GM23338 (cell line): ENCODE data around the gene TEN1. TPM values are rescaled to one million over a fixed set of nuclear protein-coding genes. Genes with fewer than 3 reads are reported as not detected.

Source experiments
- ATAC-seq: fragments of 200-7000 bp; cut with Tn5 transposase; 3 replicates; pipeline ENCODE4 v1.9.1; 2020
- DNase-seq: peaks from one replicate; pipeline ENCODE4 v3.0.0-alpha.2; 2015; ENCODE audit warnings: low spot score
- H2AFZ ChIP-seq: fragments of 200-600 bp; sonication (generic); 2 replicates; pipeline ENCODE4 v1.8.0; 2016; ENCODE audit warnings: antibody characterized with exemption, mild to moderate bottlenecking, moderate library complexity
- H3F3A ChIP-seq: fragments of 200-600 bp; sonication (generic); replicated peaks from 2 replicates; pipeline ENCODE4 v1.8.0; 2017; ENCODE audit warnings: antibody characterized with exemption, mixed run types, low read depth
- H3K27ac ChIP-seq: fragments of 200-600 bp; sonication (generic); 2 replicates; pipeline ENCODE4 v1.6.1; 2016; ENCODE audit warnings: low read depth
- H3K27me3 ChIP-seq: fragments of 200-600 bp; sonication (generic); 2 replicates; pipeline ENCODE4 v1.8.0; 2016; ENCODE audit warnings: mild to moderate bottlenecking, mixed run types, moderate library complexity; ENCODE audit not compliant: insufficient read depth
- H3K36me3 ChIP-seq: fragments of 200-600 bp; sonication (generic); 2 replicates; pipeline ENCODE4 v1.8.0; 2016; ENCODE audit warnings: mild to moderate bottlenecking; ENCODE audit not compliant: insufficient read depth
- H3K4me1 ChIP-seq: fragments of 200-600 bp; sonication (generic); 2 replicates; pipeline ENCODE4 v1.8.0; 2016; ENCODE audit warnings: mild to moderate bottlenecking, moderate library complexity; ENCODE audit not compliant: insufficient read depth
- H3K4me2 ChIP-seq: fragments of 200-600 bp; sonication (generic); 2 replicates; pipeline ENCODE4 v1.7.1; 2017; ENCODE audit warnings: mixed run types
- H3K4me3 ChIP-seq: fragments of 200-600 bp; sonication (generic); 2 replicates; pipeline ENCODE4 v1.6.1; 2016; ENCODE audit warnings: mixed run types
- H3K79me2 ChIP-seq: fragments of 200-600 bp; sonication (generic); replicated peaks from 2 replicates; pipeline ENCODE4 v1.8.0; 2017; ENCODE audit warnings: mild to moderate bottlenecking; ENCODE audit not compliant: insufficient read depth
- H3K9me2 ChIP-seq: fragments of 200-600 bp; sonication (generic); 2 replicates; pipeline ENCODE4 v1.8.0; 2017; ENCODE audit not compliant: insufficient read depth
- H4K20me1 ChIP-seq: fragments of 200-600 bp; sonication (generic); replicated peaks from 2 replicates; pipeline ENCODE4 v1.8.0; 2017; ENCODE audit warnings: mild to moderate bottlenecking; ENCODE audit not compliant: insufficient read depth
- H3K27ac Mint-ChIP-seq: 2 replicates; pipeline ENCODE4 v1.8.0; 2020; ENCODE audit warnings: inconsistent platforms, mild to moderate bottlenecking, moderate library complexity, mixed read lengths
- H3K27me3 Mint-ChIP-seq: 3 replicates; pipeline ENCODE4 v1.8.0; 2022; ENCODE audit warnings: low read depth, mild to moderate bottlenecking, moderate library complexity, mixed read lengths, inconsistent platforms; ENCODE audit not compliant: insufficient read depth, poor library complexity
- H3K36me3 Mint-ChIP-seq: 3 replicates; pipeline ENCODE4 v1.8.0; 2021; ENCODE audit warnings: low read depth, mild to moderate bottlenecking, inconsistent platforms, moderate library complexity, mixed read lengths
- H3K4me1 Mint-ChIP-seq: 3 replicates; pipeline ENCODE4 v1.8.0; 2020; ENCODE audit warnings: mild to moderate bottlenecking, inconsistent platforms, mixed read lengths
- H3K4me3 Mint-ChIP-seq: 3 replicates; pipeline ENCODE4 v1.8.0; 2021; ENCODE audit warnings: moderate library complexity, mild to moderate bottlenecking, inconsistent platforms, mixed read lengths
- H3K9me3 Mint-ChIP-seq: 3 replicates; pipeline ENCODE4 v1.8.0; 2020; ENCODE audit warnings: moderate library complexity, mild to moderate bottlenecking, inconsistent platforms, mixed read lengths
- CREB1 ChIP-seq: fragments of 250-450 bp; sonication (Bioruptor Pico); IDR thresholded peaks from 2 replicates; pipeline ENCODE4 v1.5.0; 2020; ENCODE audit warnings: low read depth, mild to moderate bottlenecking, moderate library complexity
- ETS1 ChIP-seq: IDR thresholded peaks from 2 replicates; pipeline ENCODE4 v1.6.1; 2016; ENCODE audit warnings: antibody characterized with exemption
- EZH2phosphoT487 ChIP-seq: fragments of 200-600 bp; sonication (generic); IDR thresholded peaks from one replicate; pipeline ENCODE4 v1.8.1; 2018; ENCODE audit warnings: antibody characterized with exemption; ENCODE audit not compliant: unreplicated experiment
- NANOG ChIP-seq: IDR thresholded peaks from 2 replicates; pipeline ENCODE4 v1.6.1; 2016; ENCODE audit warnings: antibody characterized with exemption, borderline replicate concordance
- POLR2AphosphoS5 ChIP-seq: IDR thresholded peaks from 2 replicates; pipeline ENCODE4 v1.6.1; 2016; ENCODE audit warnings: antibody characterized with exemption, low read depth
- REST ChIP-seq: IDR thresholded peaks from one replicate; pipeline ENCODE4 v1.6.1; 2018; ENCODE audit warnings: antibody characterized with exemption; ENCODE audit not compliant: unreplicated experiment
- STAT1 ChIP-seq: IDR thresholded peaks from one replicate; pipeline ENCODE4 v1.6.1; 2016; ENCODE audit warnings: antibody characterized with exemption; ENCODE audit not compliant: unreplicated experiment
- ZNF114 ChIP-seq: fragments of 250-450 bp; sonication (Bioruptor Pico); IDR thresholded peaks from 2 replicates; pipeline ENCODE4 v1.5.0; 2020; ENCODE audit warnings: mild to moderate bottlenecking, moderate library complexity
- ZNF462 ChIP-seq: fragments of 250-450 bp; sonication (Bioruptor Pico); IDR thresholded peaks from 2 replicates; pipeline ENCODE4 v1.5.0; 2020; ENCODE audit warnings: mild to moderate bottlenecking, moderate library complexity
- polyA plus RNA-seq: library from polyadenylated mRNA; unstranded; fragments of >200 nt; fragmentation: Nextera tagmentation; extraction: Ambion mirVana; gene quantifications from 2 replicates; pipeline ENCODE4 v1.2.1, GENCODE V29; 2016
- total RNA-seq: library from RNA; depleted of rRNA; stranded (reverse); fragments of >200 nt; shearing (Covaris generic); gene quantifications from 2 replicates; pipeline ENCODE4 v1.2.3, GENCODE V29; 2014

TEN1 gene
- total and polyA plus RNA-seq, 2 experiments from 2014 or later, result 11.3 to 14.1 TPM

GRCh38 chr17:75996665-75997590, 17.9 kb downstream of the TEN1 start:
- no peak for TF ChIP-seq NANOG
- TF ChIP-seq EZH2phosphoT487, result no peak
- no peak for TF ChIP-seq REST
- TF ChIP-seq STAT1, result no peak
- no peak for TF ChIP-seq ETS1
- TF ChIP-seq ZNF114 (CRISPR knock-in tag), result no peak
- TF ChIP-seq POLR2AphosphoS5, result no peak
- TF ChIP-seq ZNF462 (CRISPR knock-in tag), result no peak
- TF ChIP-seq CREB1 (CRISPR knock-in tag), result no peak
- Histone ChIP-seq H3K36me3 (no peaks in the 10 kb centered on the region), H3K27me3 (no peaks in the 10 kb centered on the region), H4K20me1 (no peaks in the 10 kb centered on the region), H3F3A (0 out of 2 replicates have a peak, but pooled peaks cover 5% of the 10 kb centered on the region), H2AFZ (no peak overlapping the region), H3K4me2 (no peak overlapping the region), H3K27ac (0 out of 2 replicates have a peak overlapping the region, but pooled peaks have one; percentile 59), H3K9me2 (no peaks in the 10 kb centered on the region), H3K4me1 (no peaks in the 10 kb centered on the region), H3K79me2 (no peaks in the 10 kb centered on the region), H3K4me3 (no peak overlapping the region)
- peaks cover 18% of the 10 kb centered on the region for H3K36me3 Mint-ChIP-seq
- peaks cover 10% of the 10 kb centered on the region; the same call in 2 of the 3 replicates for H3K4me1 Mint-ChIP-seq
- no peak overlapping the region; the same call in 2 of the 3 replicates for H3K4me3 Mint-ChIP-seq
- peaks cover 14% of the 10 kb centered on the region for H3K27me3 Mint-ChIP-seq
- no peaks in the 10 kb centered on the region for H3K9me3 Mint-ChIP-seq
- ATAC-seq (no peak), DNase-seq (no peak)
- 0 out of 2 replicates have a peak overlapping the region, but pooled peaks have one; percentile 13 for H3K27ac Mint-ChIP-seq
